Loucy (cell line): ENCODE results near the gene AKAIN1.

Source experiments
- H2AFZ ChIP-seq: fragments of 200-600 bp; sonication (generic); 2 replicates; pipeline ENCODE4 v1.6.0; 2016; ENCODE audit warnings: antibody characterized with exemption, mild to moderate bottlenecking, low read length, moderate library complexity
- H3F3A ChIP-seq: fragments of 200-600 bp; 2 replicates; pipeline ENCODE4 v1.6.0; 2016; ENCODE audit warnings: antibody characterized with exemption, low read depth, mild to moderate bottlenecking
- H3K27me3 ChIP-seq: fragments of 200-600 bp; sonication (generic); 2 replicates; pipeline ENCODE4 v1.6.1; 2014; ENCODE audit warnings: low read length, mild to moderate bottlenecking; ENCODE audit not compliant: insufficient read depth, poor library complexity, severe bottlenecking
- H3K36me3 ChIP-seq: fragments of 200-600 bp; sonication (generic); 2 replicates; pipeline ENCODE4 v1.6.1; 2016; ENCODE audit warnings: low read length; ENCODE audit not compliant: insufficient read depth
- H3K4me1 ChIP-seq: fragments of 200-600 bp; sonication (generic); 2 replicates; pipeline ENCODE4 v1.5.1; 2014; ENCODE audit warnings: low read length, mild to moderate bottlenecking; ENCODE audit not compliant: insufficient read depth, poor library complexity, severe bottlenecking
- H3K4me2 ChIP-seq: fragments of 200-600 bp; sonication (generic); 2 replicates; pipeline ENCODE4 v1.6.0; 2014; ENCODE audit warnings: antibody characterized with exemption, low read length, low read depth, mild to moderate bottlenecking; ENCODE audit not compliant: poor library complexity, severe bottlenecking
- H3K4me3 ChIP-seq: fragments of 200-600 bp; sonication (generic); 2 replicates; pipeline ENCODE4 v1.5.1; 2014; ENCODE audit warnings: low read length, mild to moderate bottlenecking, mixed read lengths; ENCODE audit not compliant: poor library complexity, severe bottlenecking
- H3K79me2 ChIP-seq: fragments of 200-600 bp; sonication (generic); 2 replicates; pipeline ENCODE4 v1.6.1; 2014; ENCODE audit warnings: low read length; ENCODE audit not compliant: insufficient read depth
- H3K9ac ChIP-seq: fragments of 200-600 bp; sonication (generic); 2 replicates; pipeline ENCODE4 v1.6.0; 2014; ENCODE audit warnings: mild to moderate bottlenecking, low read depth, low read length, moderate library complexity; ENCODE audit not compliant: poor library complexity, severe bottlenecking
- H3K9me2 ChIP-seq: fragments of 200-600 bp; sonication (generic); replicated peaks from 2 replicates; pipeline ENCODE4 v1.6.1; 2016; ENCODE audit warnings: low read depth, low read length, mixed read lengths
- H3K9me3 ChIP-seq: fragments of 200-600 bp; sonication (generic); 2 replicates; pipeline ENCODE4 v1.6.1; 2014; ENCODE audit warnings: mild to moderate bottlenecking, antibody characterized with exemption, low read length, low read depth; ENCODE audit not compliant: insufficient read depth
- H4K20me1 ChIP-seq: fragments of 200-600 bp; sonication (generic); 2 replicates; pipeline ENCODE4 v1.6.0; 2014; ENCODE audit warnings: antibody characterized with exemption, low read length, mild to moderate bottlenecking; ENCODE audit not compliant: insufficient read depth, poor library complexity, severe bottlenecking
- EZH2phosphoT487 ChIP-seq: fragments of 200-600 bp; IDR thresholded peaks from 2 replicates; pipeline ENCODE4 v1.6.1; 2018; ENCODE audit warnings: antibody characterized with exemption, mild to moderate bottlenecking, moderate library complexity, borderline replicate concordance
- TF ChIP-seq, protein P1 (sequence below): fragments of 200-600 bp; sonication (generic); conservative IDR thresholded peaks from 2 replicates; pipeline ENCODE4 v1.5.1; 2014; ENCODE audit warnings: mild to moderate bottlenecking, antibody characterized with exemption, low read length

AKAIN1 gene

DNA sequence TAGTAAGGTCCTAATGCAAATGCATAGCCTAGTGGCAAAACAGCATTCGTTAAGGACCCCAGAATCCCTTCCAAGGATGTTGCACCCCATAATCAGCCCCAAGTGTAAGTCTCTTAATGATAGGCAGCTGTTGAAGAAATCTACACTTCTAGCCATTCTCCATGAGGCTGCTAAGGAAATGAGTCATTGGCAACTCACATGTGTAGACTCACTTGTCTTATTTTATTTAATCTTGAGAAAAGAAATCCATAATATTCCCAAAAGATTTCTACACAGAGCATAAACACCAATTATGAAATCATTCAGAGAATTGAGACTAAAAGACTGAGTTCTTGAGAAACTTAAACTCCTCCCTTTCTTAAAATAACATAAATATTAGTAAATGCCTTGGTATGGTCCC lies 52.4 kb downstream of the AKAIN1 start:
- H2AFZ ChIP-seq: no peak overlapping the region
- H3K9me2 ChIP-seq: no peaks in the 10 kb centered on the region
- TF ChIP-seq, protein P1, sequence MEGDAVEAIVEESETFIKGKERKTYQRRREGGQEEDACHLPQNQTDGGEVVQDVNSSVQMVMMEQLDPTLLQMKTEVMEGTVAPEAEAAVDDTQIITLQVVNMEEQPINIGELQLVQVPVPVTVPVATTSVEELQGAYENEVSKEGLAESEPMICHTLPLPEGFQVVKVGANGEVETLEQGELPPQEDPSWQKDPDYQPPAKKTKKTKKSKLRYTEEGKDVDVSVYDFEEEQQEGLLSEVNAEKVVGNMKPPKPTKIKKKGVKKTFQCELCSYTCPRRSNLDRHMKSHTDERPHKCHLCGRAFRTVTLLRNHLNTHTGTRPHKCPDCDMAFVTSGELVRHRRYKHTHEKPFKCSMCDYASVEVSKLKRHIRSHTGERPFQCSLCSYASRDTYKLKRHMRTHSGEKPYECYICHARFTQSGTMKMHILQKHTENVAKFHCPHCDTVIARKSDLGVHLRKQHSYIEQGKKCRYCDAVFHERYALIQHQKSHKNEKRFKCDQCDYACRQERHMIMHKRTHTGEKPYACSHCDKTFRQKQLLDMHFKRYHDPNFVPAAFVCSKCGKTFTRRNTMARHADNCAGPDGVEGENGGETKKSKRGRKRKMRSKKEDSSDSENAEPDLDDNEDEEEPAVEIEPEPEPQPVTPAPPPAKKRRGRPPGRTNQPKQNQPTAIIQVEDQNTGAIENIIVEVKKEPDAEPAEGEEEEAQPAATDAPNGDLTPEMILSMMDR: no peak
- no peak for TF ChIP-seq EZH2phosphoT487
- H3K4me3 ChIP-seq: no peak overlapping the region
- no peaks in the 10 kb centered on the region for H3K79me2 ChIP-seq
- H3K9ac ChIP-seq: no peak overlapping the region
- no peak overlapping the region for H3K4me2 ChIP-seq
- no peaks in the 10 kb centered on the region for H3K36me3 ChIP-seq
- H3K27me3 ChIP-seq: no peaks in the 10 kb centered on the region
- no peaks in the 10 kb centered on the region for H3F3A ChIP-seq
- no peaks in the 10 kb centered on the region for H4K20me1 ChIP-seq
- H3K4me1 ChIP-seq: no peaks in the 10 kb centered on the region
- no peaks in the 10 kb centered on the region; the same call in 1 of the 2 replicates for H3K9me3 ChIP-seq

DNA sequence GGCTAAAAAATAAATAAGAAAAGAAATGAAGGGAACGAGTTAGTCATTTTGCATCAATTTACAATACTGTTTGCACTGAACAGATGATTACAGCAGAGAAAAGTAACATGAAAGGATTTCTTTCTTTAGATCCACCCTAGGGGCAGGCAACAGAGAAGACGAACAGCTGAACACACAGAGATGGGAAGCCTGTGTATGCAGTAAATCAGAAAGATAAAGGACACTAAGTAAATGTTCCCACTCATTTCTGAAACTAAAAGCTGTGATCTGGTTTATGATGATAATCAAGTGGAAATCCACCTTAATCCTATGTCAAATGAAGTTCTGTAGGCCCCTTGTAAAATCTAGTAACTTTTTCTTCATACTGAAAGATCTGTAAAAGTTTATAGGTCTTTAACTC lies 54.2 kb downstream of the AKAIN1 start:
- Histone ChIP-seq H3K27me3 (no peaks in the 10 kb centered on the region), H3K9me2 (no peaks in the 10 kb centered on the region), H3K4me2 (no peak overlapping the region), H3K9ac (no peak overlapping the region), H4K20me1 (no peaks in the 10 kb centered on the region), H2AFZ (no peak overlapping the region), H3K4me3 (no peak overlapping the region), H3K9me3 (no peaks in the 10 kb centered on the region; the same call in 1 of the 2 replicates), H3K4me1 (no peaks in the 10 kb centered on the region), H3F3A (no peaks in the 10 kb centered on the region), H3K79me2 (no peaks in the 10 kb centered on the region), H3K36me3 (no peaks in the 10 kb centered on the region)
- TF ChIP-seq, protein P1: no peak
- TF ChIP-seq EZH2phosphoT487: no peak

DNA sequence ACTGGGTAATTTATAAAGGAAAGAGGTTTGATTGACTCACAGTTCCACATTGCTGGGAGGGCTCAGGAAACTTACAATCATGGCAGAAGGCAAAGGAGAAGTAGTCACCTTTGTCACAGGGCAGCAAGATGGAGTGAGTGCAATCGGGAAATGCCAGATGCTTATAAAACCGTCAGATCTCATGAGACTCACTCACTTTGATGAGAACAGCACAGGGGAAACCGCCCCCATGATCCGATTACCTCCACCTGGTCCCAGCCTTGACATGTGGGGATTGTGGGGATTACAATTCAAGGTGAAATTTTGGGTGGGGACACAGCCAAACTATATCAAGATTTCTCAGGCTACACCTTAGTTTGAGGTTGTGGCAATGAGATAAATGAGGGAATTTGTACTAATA lies 54.9 kb downstream of the AKAIN1 start:
- H3K4me3 ChIP-seq: no peak overlapping the region
- no peaks in the 10 kb centered on the region for H3K4me1 ChIP-seq
- H3K9me2 ChIP-seq: no peaks in the 10 kb centered on the region
- no peaks in the 10 kb centered on the region for H3K27me3 ChIP-seq
- H3K4me2 ChIP-seq: no peak overlapping the region
- no peak overlapping the region for H3K9ac ChIP-seq
- TF ChIP-seq, protein P1: no peak
- TF ChIP-seq EZH2phosphoT487: no peak
- H3F3A ChIP-seq: no peaks in the 10 kb centered on the region
- no peaks in the 10 kb centered on the region; the same call in 1 of the 2 replicates for H3K9me3 ChIP-seq
- H3K36me3 ChIP-seq: no peaks in the 10 kb centered on the region
- no peaks in the 10 kb centered on the region for H3K79me2 ChIP-seq
- H4K20me1 ChIP-seq: no peaks in the 10 kb centered on the region
- no peak overlapping the region for H2AFZ ChIP-seq
